Caco-2 (cell line): ENCODE measurements around the gene DOCK9. TPM values are rescaled to one million over a fixed set of nuclear protein-coding genes. Genes with fewer than 3 reads are reported as not detected.

Experiments used
- BruUV-seq: library from RNA; stranded (reverse); fragments of 400-500 nt; replicated peaks from 2 replicates; lab custom pipeline; 2021; lab: Mats Ljungman, UMichigan
- CTCF ChIA-PET: fragments of 300-600 bp; sonication (Branson Sonifier 250); formaldehyde crosslinking; loops from one replicate; lab custom pipeline; 2022; ENCODE audit warnings: antibody characterized with exemption; lab: Charles Lee
- POLR2A ChIA-PET: fragments of 300-600 bp; sonication (Branson Sonifier 250); formaldehyde crosslinking; loops from one replicate; lab custom pipeline; 2022; ENCODE audit warnings: antibody characterized with exemption; lab: Charles Lee
- DNase-seq, 2 experiments: peaks; one replicate each; pipeline versions ENCODE4 v3.0.0 to v3.0.0-alpha.2; 2020 to 2022
- H3K27me3 ChIP-seq: replicated peaks from 2 replicates; pipeline ENCODE4 v1.6.0; 2011; ENCODE audit warnings: low read length; ENCODE audit not compliant: control insufficient read depth, insufficient read depth
- H3K36me3 ChIP-seq: 2 replicates; pipeline ENCODE4 v1.5.1; 2011; ENCODE audit warnings: low read length; ENCODE audit not compliant: control insufficient read depth, insufficient read depth
- H3K4me1 ChIP-seq: fragments of 250-450 bp; sonication (Bioruptor Pico); 2 replicates; pipeline ENCODE4 v1.5.1; 2020; ENCODE audit warnings: mild to moderate bottlenecking
- H3K4me3 ChIP-seq: 2 replicates; pipeline ENCODE4 v1.5.1; 2011; ENCODE audit warnings: low read depth, mild to moderate bottlenecking, control low read depth, low read length
- H3K9me3 ChIP-seq: fragments of 250-450 bp; sonication (Bioruptor Pico); 2 replicates; pipeline ENCODE4 v1.5.1; 2020; ENCODE audit warnings: mild to moderate bottlenecking, moderate library complexity
- H3K27ac Mint-ChIP-seq: one replicate; pipeline ENCODE4 v1.8.0; 2022; ENCODE audit warnings: mixed read lengths; ENCODE audit not compliant: unreplicated experiment
- H3K27me3 Mint-ChIP-seq: one replicate; pipeline ENCODE4 v1.8.0; 2022; ENCODE audit warnings: mixed read lengths; ENCODE audit not compliant: insufficient read depth, unreplicated experiment
- H3K36me3 Mint-ChIP-seq: one replicate; pipeline ENCODE4 v1.8.0; 2022; ENCODE audit warnings: mild to moderate bottlenecking, mixed read lengths; ENCODE audit not compliant: insufficient read depth, unreplicated experiment
- H3K4me1 Mint-ChIP-seq: one replicate; pipeline ENCODE4 v1.8.0; 2022; ENCODE audit warnings: low read depth, mixed read lengths; ENCODE audit not compliant: unreplicated experiment
- H3K4me3 Mint-ChIP-seq: one replicate; pipeline ENCODE4 v1.8.0; 2022; ENCODE audit warnings: mild to moderate bottlenecking, moderate library complexity, mixed read lengths; ENCODE audit not compliant: unreplicated experiment
- H3K9me3 Mint-ChIP-seq: one replicate; pipeline ENCODE4 v1.8.0; 2022; ENCODE audit warnings: mixed read lengths; ENCODE audit not compliant: unreplicated experiment
- intact Hi-C: fragments of 100-400 bp; cut with micrococcal nuclease; formaldehyde crosslinking; loops from one replicate; pipeline ENCODE4 v1.10.0; 2022; ENCODE audit not compliant: unreplicated experiment
- total RNA-seq: library from RNA; stranded (reverse); gene quantifications from 2 replicates; pipeline ENCODE4 v1.2.3, GENCODE V29; 2022
- TF ChIP-seq, protein P1 (sequence below), 2 experiments: fragments of 200-600 bp in 1 of 2; IDR thresholded peaks; 1 replicate in 1 of 2; 2 replicates in 1 of 2; pipeline versions ENCODE4 v1.5.1 to v1.8.0; 2011 to 2022; ENCODE audit warnings: antibody characterized with exemption in 1 of 2, control low read depth in 1 of 2, inconsistent platforms in 1 of 2, low read depth in 1 of 2, low read length in 1 of 2, mild to moderate bottlenecking in 1 of 2, moderate library complexity in 1 of 2; ENCODE audit not compliant: insufficient read depth in 1 of 2, severe bottlenecking in 1 of 2, unreplicated experiment in 1 of 2

DOCK9 gene
- total RNA-seq, 1 experiment from 2014 or later: 260 TPM

GRCh38 chr13:98992355-98992754 lies 14.5 kb upstream of the DOCK9 start:
- no TSS peak for BruUV-seq
- peaks cover 6% of the 10 kb centered on the region for H3K36me3 Mint-ChIP-seq
- no peaks in the 10 kb centered on the region for H3K9me3 ChIP-seq
- H3K27me3 Mint-ChIP-seq: no peaks in the 10 kb centered on the region
- ChIA-PET CTCF (no interaction called here), POLR2A (no interaction called here)
- H3K27ac Mint-ChIP-seq: no peak overlapping the region
- H3K36me3 ChIP-seq: no peaks in the 10 kb centered on the region
- no peak for DNase-seq
- TF ChIP-seq, protein P1, sequence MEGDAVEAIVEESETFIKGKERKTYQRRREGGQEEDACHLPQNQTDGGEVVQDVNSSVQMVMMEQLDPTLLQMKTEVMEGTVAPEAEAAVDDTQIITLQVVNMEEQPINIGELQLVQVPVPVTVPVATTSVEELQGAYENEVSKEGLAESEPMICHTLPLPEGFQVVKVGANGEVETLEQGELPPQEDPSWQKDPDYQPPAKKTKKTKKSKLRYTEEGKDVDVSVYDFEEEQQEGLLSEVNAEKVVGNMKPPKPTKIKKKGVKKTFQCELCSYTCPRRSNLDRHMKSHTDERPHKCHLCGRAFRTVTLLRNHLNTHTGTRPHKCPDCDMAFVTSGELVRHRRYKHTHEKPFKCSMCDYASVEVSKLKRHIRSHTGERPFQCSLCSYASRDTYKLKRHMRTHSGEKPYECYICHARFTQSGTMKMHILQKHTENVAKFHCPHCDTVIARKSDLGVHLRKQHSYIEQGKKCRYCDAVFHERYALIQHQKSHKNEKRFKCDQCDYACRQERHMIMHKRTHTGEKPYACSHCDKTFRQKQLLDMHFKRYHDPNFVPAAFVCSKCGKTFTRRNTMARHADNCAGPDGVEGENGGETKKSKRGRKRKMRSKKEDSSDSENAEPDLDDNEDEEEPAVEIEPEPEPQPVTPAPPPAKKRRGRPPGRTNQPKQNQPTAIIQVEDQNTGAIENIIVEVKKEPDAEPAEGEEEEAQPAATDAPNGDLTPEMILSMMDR (IDR thresholded peaks at IDR 0.05; ENCODE audit: insufficient read depth in 1 of 2, low read depth in 1 of 2, low read length in 1 of 2, severe bottlenecking in 1 of 2, unreplicated experiment in 1 of 2): no peak
- intact Hi-C loops: no loop called here
- H3K27me3 ChIP-seq: no peaks in the 10 kb centered on the region
- H3K4me3 ChIP-seq: no peak overlapping the region
- no peaks in the 10 kb centered on the region for H3K9me3 Mint-ChIP-seq
- H3K4me1 Mint-ChIP-seq: peaks cover 7% of the 10 kb centered on the region
- peaks cover 11% of the 10 kb centered on the region for H3K4me1 ChIP-seq
- H3K4me3 Mint-ChIP-seq: no peak overlapping the region

GRCh38 chr13:98990701-98991100 lies 12.8 kb upstream of the DOCK9 start:
- H3K27me3 ChIP-seq: no peaks in the 10 kb centered on the region
- peaks cover 19% of the 10 kb centered on the region for H3K4me1 Mint-ChIP-seq
- BruUV-seq: no TSS peak
- TF ChIP-seq, protein P1 (IDR thresholded peaks at IDR 0.05; ENCODE audit: insufficient read depth in 1 of 2, low read depth in 1 of 2, low read length in 1 of 2, severe bottlenecking in 1 of 2, unreplicated experiment in 1 of 2): no peak
- CTCF ChIA-PET: no interaction called here
- intact Hi-C loops: no loop called here
- peaks cover 6% of the 10 kb centered on the region for H3K36me3 Mint-ChIP-seq
- H3K27ac Mint-ChIP-seq: no peak overlapping the region
- H3K27me3 Mint-ChIP-seq: no peaks in the 10 kb centered on the region
- H3K4me3 ChIP-seq: no peak overlapping the region
- H3K9me3 Mint-ChIP-seq: no peaks in the 10 kb centered on the region
- peaks cover 27% of the 10 kb centered on the region for H3K4me1 ChIP-seq
- no peaks in the 10 kb centered on the region for H3K36me3 ChIP-seq
- no peak overlapping the region for H3K4me3 Mint-ChIP-seq
- H3K9me3 ChIP-seq: no peaks in the 10 kb centered on the region
- no peak for DNase-seq
- POLR2A ChIA-PET: no interaction called here

DNA sequence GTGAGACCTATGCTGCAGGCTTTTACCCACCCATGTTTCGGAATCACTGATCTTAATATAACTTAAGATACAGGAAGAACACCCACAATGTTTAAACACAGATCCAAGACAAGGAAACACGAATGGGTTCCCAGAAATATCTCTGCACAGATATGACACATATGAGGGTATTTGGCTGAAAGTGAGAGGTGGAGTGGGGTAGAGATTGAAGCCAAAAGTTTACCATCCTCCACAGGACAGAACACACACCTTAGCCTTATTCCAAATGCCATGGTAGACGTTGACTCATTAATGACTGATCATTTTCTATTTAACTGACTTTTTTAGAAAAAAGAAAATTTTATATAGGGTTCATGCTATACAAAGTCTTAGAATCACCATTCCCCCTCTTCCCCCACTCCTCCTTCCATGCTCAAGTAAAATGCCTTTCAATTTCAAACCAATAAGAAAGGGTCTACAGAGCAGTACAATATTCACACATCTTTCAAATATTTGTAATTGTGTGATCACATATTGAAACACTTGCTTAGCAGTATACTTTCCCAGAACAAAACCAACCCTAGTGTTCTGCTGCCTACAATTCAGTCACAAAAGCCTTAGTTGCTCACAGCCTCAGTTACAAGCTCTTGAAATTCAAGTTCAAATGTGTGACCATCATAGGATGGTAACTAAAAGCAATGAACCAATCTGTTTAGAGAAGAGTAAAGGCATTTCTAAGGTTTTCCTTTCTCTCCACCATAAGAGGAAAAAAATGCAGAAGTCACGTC lies 11.8 kb upstream of the DOCK9 start:
- Histone ChIP-seq H3K36me3 (no peaks in the 10 kb centered on the region), H3K27me3 (no peaks in the 10 kb centered on the region), H3K4me1 (peaks cover 32% of the 10 kb centered on the region), H3K9me3 (no peaks in the 10 kb centered on the region), H3K4me3 (no peak overlapping the region)
- ChIA-PET POLR2A (no interaction called here), CTCF (no interaction called here)
- no peak for DNase-seq
- no peak overlapping the region for H3K27ac Mint-ChIP-seq
- peaks cover 6% of the 10 kb centered on the region for H3K36me3 Mint-ChIP-seq
- intact Hi-C loops: no loop called here
- no peaks in the 10 kb centered on the region for H3K9me3 Mint-ChIP-seq
- no peak overlapping the region for H3K4me3 Mint-ChIP-seq
- no TSS peak for BruUV-seq
- TF ChIP-seq, protein P1 (IDR thresholded peaks at IDR 0.05; ENCODE audit: insufficient read depth in 1 of 2, low read depth in 1 of 2, low read length in 1 of 2, severe bottlenecking in 1 of 2, unreplicated experiment in 1 of 2): no peak
- peaks cover 30% of the 10 kb centered on the region for H3K4me1 Mint-ChIP-seq
- no peaks in the 10 kb centered on the region for H3K27me3 Mint-ChIP-seq
